Effector memory CD8-positive, alpha-beta T cell (primary cell): Measurements from ENCODE around the gene PPP2R5C.
A peak's percentile ranks its signal among the peaks of the same experiment; 100 is the strongest.

ENCODE experiments used
- ATAC-seq: fragments of 150-1000 bp; cut with Tn5 transposase; replicated peaks from 2 replicates; pipeline ENCODE4 v1.10.0; 2021; ENCODE audit warnings: mild to moderate bottlenecking, moderate library complexity
- DNase-seq, 3 experiments: peaks; one replicate each; pipeline ENCODE4 v3.0.0; 2021
- H3K27ac Mint-ChIP-seq, 2 donors: one replicate each; pipeline ENCODE4 v1.8.0; 2022; ENCODE audit warnings: mild to moderate bottlenecking in 2 of 2, mixed read lengths in 2 of 2, moderate library complexity in 2 of 2
- H3K27me3 Mint-ChIP-seq, 2 donors: one replicate each; pipeline ENCODE4 v1.8.0; 2022; ENCODE audit warnings: mixed read lengths in 2 of 2
- H3K36me3 Mint-ChIP-seq: one replicate; pipeline ENCODE4 v1.8.0; 2022; ENCODE audit warnings: mild to moderate bottlenecking, moderate library complexity, mixed read lengths; ENCODE audit not compliant: insufficient read depth
- H3K4me1 Mint-ChIP-seq, 2 donors: one replicate each; pipeline ENCODE4 v1.8.0; 2022; ENCODE audit warnings: low read depth in 2 of 2, mixed read lengths in 2 of 2
- H3K4me3 Mint-ChIP-seq, 2 donors: one replicate each; pipeline ENCODE4 v1.8.0; 2022; ENCODE audit warnings: mild to moderate bottlenecking in 2 of 2, mixed read lengths in 2 of 2, moderate library complexity in 2 of 2
- H3K9me3 Mint-ChIP-seq, 2 donors: one replicate each; pipeline ENCODE4 v1.8.0; 2022; ENCODE audit warnings: mixed read lengths in 2 of 2

The PPP2R5C gene

DNA sequence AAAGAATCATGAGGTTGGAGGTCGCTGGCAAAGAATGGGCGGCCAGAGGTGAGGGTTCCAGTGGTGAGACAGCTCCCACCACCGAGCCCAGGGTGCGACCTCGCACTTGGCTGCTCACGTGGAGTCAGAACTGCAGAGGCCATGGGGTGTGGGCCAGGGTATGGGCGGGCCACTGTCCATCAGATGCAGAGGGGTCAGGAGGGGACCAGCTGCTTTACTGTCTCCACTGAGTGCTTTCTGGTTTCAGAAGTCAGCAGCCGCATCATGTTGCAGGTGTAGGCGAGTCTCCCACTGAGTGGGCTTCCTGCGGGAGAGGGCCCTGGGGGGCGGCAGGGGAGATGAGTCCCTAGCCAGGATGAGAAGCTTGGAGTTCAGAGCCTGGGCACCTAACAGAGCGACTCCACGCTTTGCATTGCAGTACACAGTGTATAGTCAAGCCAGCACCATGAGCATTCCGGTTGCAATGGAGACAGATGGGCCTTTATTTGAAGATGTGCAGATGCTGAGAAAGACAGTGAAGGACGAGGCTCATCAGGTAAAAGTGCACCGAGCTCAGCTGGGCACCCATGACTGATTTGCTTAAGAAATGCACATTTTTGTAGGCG, 156.0 kb downstream of the PPP2R5C start:
- no peak for ATAC-seq
- no peak for DNase-seq
- Mint-ChIP-seq H3K27me3 (no peaks in the 10 kb centered on the region), H3K9me3 (no peaks in the 10 kb centered on the region), H3K4me3 (no peak overlapping the region), H3K27ac (peak overlapping the region; percentile 87 to 95), H3K4me1 (peaks cover 6 to 7% of the 10 kb centered on the region in 2 donors), H3K36me3 (peaks cover 58% of the 10 kb centered on the region)

DNA sequence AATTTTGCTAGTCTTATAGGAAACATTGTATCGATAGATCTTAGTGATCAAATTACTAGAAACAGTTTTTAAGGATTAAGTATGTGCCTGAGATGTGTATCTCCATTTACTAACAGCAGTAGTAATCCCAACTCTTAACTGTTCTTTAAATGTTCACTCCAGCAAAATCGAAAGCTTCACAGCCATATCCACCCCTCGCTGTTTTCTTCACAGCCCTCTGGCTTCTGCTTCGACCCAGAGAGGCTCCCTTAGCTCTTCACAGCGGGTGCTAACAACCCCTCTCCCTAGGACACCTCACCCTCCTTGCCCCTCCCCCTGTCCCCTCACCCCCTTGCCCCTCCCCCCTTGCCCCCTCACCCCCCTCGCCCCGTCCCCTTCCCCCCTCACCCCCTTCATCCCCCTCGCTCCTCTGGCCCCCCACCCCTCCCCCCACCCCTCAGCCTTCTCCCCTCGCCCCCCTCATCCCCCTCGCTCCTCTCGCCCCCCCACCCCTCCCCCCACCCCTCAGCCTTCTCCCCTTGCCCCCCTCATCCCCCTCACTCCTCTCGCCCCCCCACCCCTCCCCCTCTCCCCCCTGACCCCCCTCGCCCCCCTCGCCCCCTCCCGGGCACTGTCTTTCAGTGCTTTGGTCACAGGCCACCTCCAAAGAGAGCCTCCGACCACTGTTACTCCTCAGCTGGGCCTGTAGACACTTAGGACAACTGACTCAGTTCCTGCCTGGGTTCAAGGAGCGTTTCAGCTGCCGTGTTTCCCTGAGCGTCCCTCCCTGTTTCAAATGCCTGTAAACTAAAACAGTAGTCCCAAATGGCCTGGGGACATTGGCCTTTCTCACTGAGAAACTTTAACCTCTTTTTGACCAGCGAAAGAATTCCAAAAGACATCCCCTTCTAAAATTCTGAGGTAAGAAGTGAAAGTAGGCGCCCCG, 156.8 kb downstream of the PPP2R5C start:
- peaks cover 58% of the 10 kb centered on the region for H3K36me3 Mint-ChIP-seq
- no peaks in the 10 kb centered on the region for H3K27me3 Mint-ChIP-seq
- H3K4me3 Mint-ChIP-seq, result no peak overlapping the region
- no peaks in the 10 kb centered on the region for H3K9me3 Mint-ChIP-seq
- H3K27ac Mint-ChIP-seq, result peak overlapping the region in 1 of 2 donors; percentile 85
- DNase-seq (no peak), ATAC-seq (no peak)
- H3K4me1 Mint-ChIP-seq, result peaks cover 7% of the 10 kb centered on the region in 2 donors

DNA sequence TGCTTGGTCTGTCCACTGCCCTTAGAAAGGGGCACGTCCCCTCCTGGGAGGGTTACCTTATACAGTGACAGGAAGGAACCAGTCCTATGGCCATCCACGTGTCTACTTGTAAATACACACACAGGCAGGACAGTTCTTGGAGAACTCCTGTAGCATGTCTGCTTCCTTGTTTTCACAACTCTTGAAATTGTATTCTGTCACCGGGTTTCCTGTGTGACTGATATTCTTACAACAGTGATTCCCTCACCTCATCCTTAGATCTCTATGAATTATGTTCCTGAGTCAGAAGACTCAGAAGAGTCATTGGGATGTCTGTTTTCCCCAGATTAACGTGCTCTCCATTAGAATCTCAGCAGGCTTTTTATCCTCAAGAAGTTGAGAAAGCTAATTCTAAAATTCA, 158.8 kb downstream of the PPP2R5C start:
- Mint-ChIP-seq H3K9me3 (no peaks in the 10 kb centered on the region), H3K27me3 (no peaks in the 10 kb centered on the region), H3K36me3 (peaks cover 54% of the 10 kb centered on the region), H3K4me3 (no peak overlapping the region), H3K4me1 (peaks cover 6 to 7% of the 10 kb centered on the region in 2 donors), H3K27ac (peak overlapping the region in 1 of 2 donors; percentile 57)
- ATAC-seq, result no peak
- DNase-seq, result no peak

GRCh38 chr14:101922866-101923265, 161.4 kb downstream of the PPP2R5C start:
- no peak overlapping the region for H3K27ac Mint-ChIP-seq
- no peak for DNase-seq
- no peaks in the 10 kb centered on the region for H3K27me3 Mint-ChIP-seq

DNA sequence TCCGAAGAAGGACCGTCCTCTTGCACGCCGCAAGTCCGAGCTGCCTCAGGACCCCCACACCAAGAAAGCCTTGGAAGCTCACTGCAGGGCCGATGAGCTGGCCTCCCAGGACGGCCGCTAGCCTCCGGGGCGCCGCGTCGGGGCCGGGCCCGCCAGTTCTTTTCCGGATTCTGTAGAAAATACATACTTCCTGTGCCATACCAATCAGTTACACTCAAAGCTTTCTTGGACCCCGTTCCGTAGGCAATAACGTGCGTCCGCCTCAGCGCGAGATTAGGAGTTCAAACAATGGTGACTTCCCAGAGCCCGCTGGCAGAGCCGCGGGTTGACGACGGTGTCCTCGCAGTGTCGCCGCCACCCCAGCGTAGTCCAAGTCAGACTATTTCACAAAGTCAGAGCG, 163.6 kb downstream of the PPP2R5C start:
- ATAC-seq (no peak), DNase-seq (no peak)
- Mint-ChIP-seq H3K27ac (no peak overlapping the region), H3K27me3 (no peaks in the 10 kb centered on the region), H3K9me3 (no peaks in the 10 kb centered on the region), H3K4me3 (no peak overlapping the region), H3K4me1 (peaks cover 0 to 2% of the 10 kb centered on the region in 2 donors), H3K36me3 (peaks cover 70% of the 10 kb centered on the region)

More at GRCh38 chr14:101922866-101923265, 161.4 kb downstream of the PPP2R5C start:
- peaks cover 0 to 2% of the 10 kb centered on the region in 2 donors for H3K4me1 Mint-ChIP-seq
- peaks cover 63% of the 10 kb centered on the region for H3K36me3 Mint-ChIP-seq
- no peaks in the 10 kb centered on the region for H3K9me3 Mint-ChIP-seq
- ATAC-seq, result no peak
- no peak overlapping the region for H3K4me3 Mint-ChIP-seq

DNA sequence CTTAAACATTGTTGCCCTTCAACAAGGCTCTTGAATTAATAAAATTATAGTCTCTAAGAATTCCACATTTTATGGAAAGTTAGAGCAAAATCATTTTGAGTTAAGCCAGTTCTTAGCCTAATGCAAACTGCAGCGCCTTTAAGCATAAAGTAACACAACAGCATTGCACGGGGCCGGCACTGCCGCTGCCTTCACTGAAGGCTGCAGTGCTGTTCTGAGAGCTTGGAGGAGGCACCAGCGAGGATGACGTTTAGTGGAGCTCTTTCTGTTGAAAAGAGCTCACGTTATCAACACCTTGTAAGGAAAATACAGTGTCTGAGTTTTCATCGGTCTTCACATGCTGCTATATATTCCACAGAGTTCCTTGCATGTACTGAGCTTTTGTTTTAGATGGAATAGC, 164.6 kb downstream of the PPP2R5C start:
- no peak for DNase-seq
- H3K27me3 Mint-ChIP-seq, result no peaks in the 10 kb centered on the region
- H3K4me3 Mint-ChIP-seq, result no peak overlapping the region
- H3K4me1 Mint-ChIP-seq, result peaks cover 0 to 2% of the 10 kb centered on the region in 2 donors
- no peak overlapping the region for H3K27ac Mint-ChIP-seq
- no peak for ATAC-seq
- no peaks in the 10 kb centered on the region for H3K9me3 Mint-ChIP-seq
- H3K36me3 Mint-ChIP-seq, result peaks cover 61% of the 10 kb centered on the region

- peaks cover 55% of the 10 kb centered on the region for H3K36me3 Mint-ChIP-seq
- ATAC-seq, result no peak
These were observed 165.1 kb downstream of the PPP2R5C start for GRCh38 chr14:101926620-101927019.

DNA sequence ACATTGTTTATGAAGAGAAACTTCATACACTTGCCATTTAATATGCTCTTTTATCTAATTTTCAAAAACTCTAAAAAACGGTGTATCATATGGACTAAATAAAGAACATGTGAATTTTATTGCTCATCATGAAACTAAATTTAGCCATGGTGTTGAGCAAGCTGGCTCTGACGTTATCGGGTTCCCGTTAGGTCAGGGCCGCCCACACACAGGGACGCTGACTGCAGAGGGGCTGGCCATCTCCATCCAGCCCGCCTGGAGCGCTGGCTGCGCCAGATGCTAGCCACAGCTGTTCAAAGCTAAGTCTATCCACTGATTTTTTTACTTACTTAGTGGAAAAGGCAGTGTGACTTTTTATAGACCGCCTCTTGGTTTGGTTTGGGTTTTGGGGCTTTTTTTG, 166.3 kb downstream of the PPP2R5C start:
- Mint-ChIP-seq H3K36me3 (peaks cover 44% of the 10 kb centered on the region), H3K4me3 (no peak overlapping the region), H3K27me3 (no peaks in the 10 kb centered on the region), H3K9me3 (no peaks in the 10 kb centered on the region), H3K27ac (peak overlapping the region in 1 of 2 donors; percentile 85), H3K4me1 (peaks cover 0 to 2% of the 10 kb centered on the region in 2 donors)
- ATAC-seq, result no peak
- DNase-seq, result no peak

More at GRCh38 chr14:101926620-101927019, 165.1 kb downstream of the PPP2R5C start:
- no peak overlapping the region for H3K4me3 Mint-ChIP-seq
- H3K9me3 Mint-ChIP-seq, result no peaks in the 10 kb centered on the region
- H3K27me3 Mint-ChIP-seq, result no peaks in the 10 kb centered on the region
- DNase-seq, result no peak
- peaks cover 0 to 2% of the 10 kb centered on the region in 2 donors for H3K4me1 Mint-ChIP-seq
- peak overlapping the region; percentile 2 to 65 for H3K27ac Mint-ChIP-seq

GRCh38 chr14:101928415-101928841, 166.9 kb downstream of the PPP2R5C start:
- H3K27ac Mint-ChIP-seq, result peak overlapping the region in 1 of 2 donors; percentile 85
- H3K9me3 Mint-ChIP-seq, result no peaks in the 10 kb centered on the region
- peaks cover 39% of the 10 kb centered on the region for H3K36me3 Mint-ChIP-seq
- H3K4me3 Mint-ChIP-seq, result no peak overlapping the region
- no peaks in the 10 kb centered on the region for H3K27me3 Mint-ChIP-seq
- no peak for ATAC-seq
- no peak for DNase-seq
- no peaks in the 10 kb centered on the region for H3K4me1 Mint-ChIP-seq

DNA sequence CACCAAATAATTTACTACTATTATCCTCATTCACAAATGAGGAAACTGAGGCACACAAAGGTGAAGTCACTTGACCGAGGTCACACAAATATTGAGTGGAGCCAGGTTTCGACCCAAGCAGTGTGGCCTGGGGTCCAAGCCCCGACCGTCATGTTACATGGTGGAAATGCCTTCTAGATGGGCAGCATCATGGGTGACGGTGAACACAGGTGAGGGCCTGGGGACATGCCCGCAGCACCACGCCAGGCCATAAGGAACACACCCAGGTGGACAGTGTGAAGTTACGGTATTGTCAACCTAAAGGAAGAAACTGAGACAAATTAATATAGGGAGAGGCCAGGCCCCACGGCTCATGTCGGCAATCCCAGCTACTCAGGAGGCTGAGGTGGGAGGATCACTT, 167.6 kb downstream of the PPP2R5C start:
- H3K27ac Mint-ChIP-seq, result peak overlapping the region in 1 of 2 donors; percentile 85
- H3K9me3 Mint-ChIP-seq, result no peaks in the 10 kb centered on the region
- DNase-seq (no peak), ATAC-seq (no peak)
- H3K4me1 Mint-ChIP-seq, result no peaks in the 10 kb centered on the region
- no peak overlapping the region for H3K4me3 Mint-ChIP-seq
- H3K36me3 Mint-ChIP-seq, result peaks cover 35% of the 10 kb centered on the region
- no peaks in the 10 kb centered on the region for H3K27me3 Mint-ChIP-seq

DNA sequence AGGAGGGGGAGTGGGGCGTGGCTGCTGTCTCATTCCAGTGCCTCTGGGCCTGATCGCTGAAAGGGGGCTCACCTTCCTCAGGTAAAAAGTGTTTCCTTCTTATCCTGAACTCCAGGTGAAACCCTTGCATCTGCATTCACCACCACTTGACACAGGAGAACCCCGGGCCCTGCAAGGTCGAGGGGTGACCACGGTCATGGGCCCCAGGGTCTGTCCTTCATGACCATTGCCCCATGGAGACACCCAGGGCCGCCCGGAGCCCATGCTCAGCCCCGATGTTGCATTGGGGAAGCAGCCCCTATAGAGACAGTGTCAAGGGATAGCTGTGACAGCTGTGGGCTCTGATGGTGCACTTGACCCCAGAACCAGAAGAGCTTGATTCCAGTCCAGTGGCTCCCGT, 168.4 kb downstream of the PPP2R5C start:
- ATAC-seq (no peak), DNase-seq (no peak)
- Mint-ChIP-seq H3K27ac (no peak overlapping the region), H3K36me3 (peaks cover 33% of the 10 kb centered on the region), H3K27me3 (no peaks in the 10 kb centered on the region), H3K9me3 (no peaks in the 10 kb centered on the region), H3K4me1 (no peaks in the 10 kb centered on the region), H3K4me3 (no peak overlapping the region)

DNA sequence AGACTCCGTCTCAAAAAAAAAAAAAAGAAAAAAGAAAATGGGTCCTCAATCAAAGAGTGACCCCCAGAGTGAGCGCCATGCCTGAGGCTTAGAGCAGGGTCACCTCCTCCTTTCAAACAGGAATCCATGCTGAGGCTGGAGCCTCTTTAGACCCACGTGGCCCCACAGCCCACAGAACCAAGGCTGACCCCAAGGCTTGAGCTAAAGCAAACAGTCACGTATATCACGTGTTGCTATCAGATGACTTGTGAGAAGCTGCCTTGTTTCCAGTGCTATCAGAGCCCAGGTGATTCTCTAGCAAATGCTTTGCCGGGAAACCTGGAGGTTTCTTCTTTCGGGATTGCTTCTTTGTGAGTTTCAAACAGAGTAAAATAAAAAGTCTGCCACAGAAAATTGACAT, 171.2 kb downstream of the PPP2R5C start:
- H3K27ac Mint-ChIP-seq, result peak overlapping the region in 1 of 2 donors; percentile 62

DNA sequence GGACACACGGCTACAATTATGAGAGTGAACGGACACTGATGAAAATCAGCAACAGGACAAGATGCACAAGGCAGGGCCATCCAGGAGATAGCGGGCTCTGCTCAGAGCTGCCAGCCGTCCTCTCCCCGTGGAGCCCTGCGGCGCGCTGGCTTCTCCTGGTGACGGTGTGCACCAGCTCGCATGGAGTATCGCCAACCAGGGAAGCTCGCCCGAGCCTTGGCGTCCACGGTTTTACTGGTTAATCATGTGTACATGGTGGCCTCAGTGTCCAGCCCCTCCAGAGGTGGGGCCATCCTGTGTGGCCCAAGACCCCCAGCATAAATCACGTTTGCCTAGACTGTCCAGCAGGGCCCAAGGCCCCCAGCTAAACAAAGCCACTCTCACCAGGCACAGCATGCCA, 171.7 kb downstream of the PPP2R5C start:
- H3K4me3 Mint-ChIP-seq, result no peak overlapping the region
- peaks cover 20% of the 10 kb centered on the region for H3K36me3 Mint-ChIP-seq
- ATAC-seq (no peak), DNase-seq (no peak)
- H3K4me1 Mint-ChIP-seq, result no peaks in the 10 kb centered on the region
- no peaks in the 10 kb centered on the region for H3K9me3 Mint-ChIP-seq
- peaks cover 2 to 3% of the 10 kb centered on the region in 2 donors for H3K27me3 Mint-ChIP-seq
- no peak overlapping the region for H3K27ac Mint-ChIP-seq

More for the DNA sequence above, 171.2 kb downstream of the PPP2R5C start:
- no peak for DNase-seq
- Mint-ChIP-seq H3K36me3 (peaks cover 20% of the 10 kb centered on the region), H3K4me3 (no peak overlapping the region), H3K9me3 (no peaks in the 10 kb centered on the region), H3K4me1 (no peaks in the 10 kb centered on the region), H3K27me3 (no peaks in the 10 kb centered on the region)
- ATAC-seq, result no peak
